ENCODE measurements around the gene SYT12. TPM values are rescaled to one million over a fixed set of nuclear protein-coding genes. Genes with fewer than 3 reads are reported as not detected.

SYT12 gene
- total and polyA plus RNA-seq, 2 of the 13 experiments (the other 11 are each of a cell fraction or from before 2014, with no cell fraction given) = 0.01 to 0.02 TPM

DNA sequence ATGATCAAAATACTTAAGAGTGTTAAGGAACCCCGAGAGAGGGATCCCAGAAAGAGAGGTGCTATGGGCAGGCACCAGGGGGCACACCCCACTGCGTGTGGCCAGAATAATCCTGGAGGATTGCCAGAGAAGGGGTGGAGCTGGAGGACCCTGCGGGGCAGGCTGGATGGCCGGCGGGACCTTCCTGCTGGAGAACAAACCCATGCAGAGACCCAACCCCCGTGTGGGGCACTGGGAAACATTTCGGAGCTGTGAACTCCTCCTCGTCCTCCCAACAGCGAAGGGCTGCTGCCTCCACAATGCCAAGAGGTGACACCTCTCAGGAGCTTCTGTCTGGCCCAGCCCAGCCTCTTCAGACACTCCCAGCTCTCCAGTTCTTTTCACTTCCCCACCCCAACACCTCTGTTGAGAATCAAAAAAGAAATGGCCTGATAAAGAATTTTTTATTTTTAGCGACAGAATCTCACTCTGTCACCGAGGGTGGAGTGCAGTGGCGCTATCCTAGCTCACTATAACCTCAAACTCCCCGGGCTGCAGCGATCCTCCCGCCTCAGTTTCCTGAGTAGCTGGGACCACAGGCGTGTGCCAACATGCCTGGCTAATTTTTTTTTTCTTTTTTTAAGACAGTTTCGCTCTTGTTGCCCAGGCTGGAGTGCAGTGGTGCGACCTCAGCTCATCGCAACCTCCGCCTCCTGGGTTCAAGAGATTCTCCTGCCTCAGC is 59.3 kb downstream of the SYT12 start:
- BruUV-seq (replicated peaks) = no TSS peak
- no peak for DNase-seq (ENCODE audit: low spot score)
- ChIA-PET CTCF (ENCODE audit: low intra/inter-chr PET ratio, low total read pairs) (interaction anchor here (1.3 to 2.3 kb wide), 2 partner anchors 86 to 235 kb away, joined by 8 to 17 read pairs; no protein-coding TSS in a partner anchor), POLR2A (interaction anchor here (1.0 to 1.4 kb wide), 2 partner anchors 158 to 235 kb away, joined by 4 to 6 read pairs; no protein-coding TSS in a partner anchor)
- Histone ChIP-seq H3K36me3 (replicated peaks in 1 of 2; ENCODE audit: control insufficient read depth in 1 of 2, insufficient read depth in 2 of 2, low read length in 2 of 2) (no peaks in the 10 kb centered on the region), H3K27ac (ENCODE audit: extremely low read length, insufficient read depth, low read length) (no peak overlapping the region), H3K9ac (ENCODE audit: insufficient read depth, low read depth, low read length) (peak overlapping the region; percentile 13; the same call in 1 of the 2 replicates), H3K9me3 (ENCODE audit: low read length) (no peaks in the 10 kb centered on the region), H3K4me3 (replicated peaks in 1 of 3; ENCODE audit: insufficient read depth in 1 of 3, low read depth in 2 of 3, low read length in 3 of 3) (peak overlapping the region in 2 of 3 experiments; percentile 36 to 55; a peak in 5 of 6 replicates), H3K27me3 (ENCODE audit: control insufficient read depth in 1 of 2, insufficient read depth in 2 of 2, low read length in 2 of 2) (peaks cover 1 to 15% of the 10 kb centered on the region in 2 experiments; a peak in 4 of 5 replicates), H3K4me1 (ENCODE audit: insufficient read depth, low read length) (peaks cover 31% of the 10 kb centered on the region), H4K20me1 (ENCODE audit: insufficient read depth, low read length) (no peaks in the 10 kb centered on the region), H2AFZ (ENCODE audit: low read length) (peak overlapping the region; percentile 32), H3K79me2 (ENCODE audit: insufficient read depth, low read length) (no peaks in the 10 kb centered on the region), H3K4me2 (ENCODE audit: low read depth, low read length) (peak overlapping the region; percentile 91)
- intact Hi-C loops (cut with micrococcal nuclease; ENCODE audit: unreplicated experiment) (loop anchor here (5.0 kb wide), 2 partner anchors 35 to 235 kb away; partner anchors contain the start of gene KDM2A), in situ Hi-C loops (cut with HindIII; ENCODE audit: extremely low pct_ligation_motif_present, low pct_unique_long_range_greater_than_20kb) (loop anchor here (5.0 to 10.0 kb wide), 2 partner anchors 93 to 235 kb away; no protein-coding TSS in a partner anchor)
- ATAC-seq = peak; percentile 21
- WGBS (ENCODE audit: low lambda C conversion rate) = 63% methylated on average over 15 of the region's 20 CpGs
- no peak for FAIRE-seq
- TF ChIP-seq DR1 (CRISPR knock-in tag; IDR thresholded peaks at IDR 0.05) = no peak
- TF ChIP-seq, protein P1, sequence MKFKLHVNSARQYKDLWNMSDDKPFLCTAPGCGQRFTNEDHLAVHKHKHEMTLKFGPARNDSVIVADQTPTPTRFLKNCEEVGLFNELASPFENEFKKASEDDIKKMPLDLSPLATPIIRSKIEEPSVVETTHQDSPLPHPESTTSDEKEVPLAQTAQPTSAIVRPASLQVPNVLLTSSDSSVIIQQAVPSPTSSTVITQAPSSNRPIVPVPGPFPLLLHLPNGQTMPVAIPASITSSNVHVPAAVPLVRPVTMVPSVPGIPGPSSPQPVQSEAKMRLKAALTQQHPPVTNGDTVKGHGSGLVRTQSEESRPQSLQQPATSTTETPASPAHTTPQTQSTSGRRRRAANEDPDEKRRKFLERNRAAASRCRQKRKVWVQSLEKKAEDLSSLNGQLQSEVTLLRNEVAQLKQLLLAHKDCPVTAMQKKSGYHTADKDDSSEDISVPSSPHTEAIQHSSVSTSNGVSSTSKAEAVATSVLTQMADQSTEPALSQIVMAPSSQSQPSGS (CRISPR knock-in tag; IDR thresholded peaks at IDR 0.05) = no peak
- TF ChIP-seq ZNF547 (CRISPR knock-in tag; IDR thresholded peaks at IDR 0.05) = 0 out of 2 replicates have a peak, but pooled peaks have one; percentile 41
- no peak for TF ChIP-seq XBP1 (CRISPR knock-in tag; IDR thresholded peaks at IDR 0.05)
- TF ChIP-seq, protein P2, sequence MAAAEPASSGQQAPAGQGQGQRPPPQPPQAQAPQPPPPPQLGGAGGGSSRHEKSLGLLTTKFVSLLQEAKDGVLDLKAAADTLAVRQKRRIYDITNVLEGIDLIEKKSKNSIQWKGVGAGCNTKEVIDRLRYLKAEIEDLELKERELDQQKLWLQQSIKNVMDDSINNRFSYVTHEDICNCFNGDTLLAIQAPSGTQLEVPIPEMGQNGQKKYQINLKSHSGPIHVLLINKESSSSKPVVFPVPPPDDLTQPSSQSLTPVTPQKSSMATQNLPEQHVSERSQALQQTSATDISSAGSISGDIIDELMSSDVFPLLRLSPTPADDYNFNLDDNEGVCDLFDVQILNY (CRISPR knock-in tag; conservative IDR thresholded peaks at IDR 0.05) = no peak
- TF ChIP-seq ZNF737 (CRISPR knock-in tag; IDR thresholded peaks at IDR 0.05; ENCODE audit: borderline replicate concordance) = no peak
- TF ChIP-seq, protein P3, sequence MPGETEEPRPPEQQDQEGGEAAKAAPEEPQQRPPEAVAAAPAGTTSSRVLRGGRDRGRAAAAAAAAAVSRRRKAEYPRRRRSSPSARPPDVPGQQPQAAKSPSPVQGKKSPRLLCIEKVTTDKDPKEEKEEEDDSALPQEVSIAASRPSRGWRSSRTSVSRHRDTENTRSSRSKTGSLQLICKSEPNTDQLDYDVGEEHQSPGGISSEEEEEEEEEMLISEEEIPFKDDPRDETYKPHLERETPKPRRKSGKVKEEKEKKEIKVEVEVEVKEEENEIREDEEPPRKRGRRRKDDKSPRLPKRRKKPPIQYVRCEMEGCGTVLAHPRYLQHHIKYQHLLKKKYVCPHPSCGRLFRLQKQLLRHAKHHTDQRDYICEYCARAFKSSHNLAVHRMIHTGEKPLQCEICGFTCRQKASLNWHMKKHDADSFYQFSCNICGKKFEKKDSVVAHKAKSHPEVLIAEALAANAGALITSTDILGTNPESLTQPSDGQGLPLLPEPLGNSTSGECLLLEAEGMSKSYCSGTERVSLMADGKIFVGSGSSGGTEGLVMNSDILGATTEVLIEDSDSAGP (CRISPR knock-in tag; IDR thresholded peaks at IDR 0.05; ENCODE audit: borderline replicate concordance) = peak; percentile 35; the same call in 1 of the 2 replicates
- TF ChIP-seq, protein P4, sequence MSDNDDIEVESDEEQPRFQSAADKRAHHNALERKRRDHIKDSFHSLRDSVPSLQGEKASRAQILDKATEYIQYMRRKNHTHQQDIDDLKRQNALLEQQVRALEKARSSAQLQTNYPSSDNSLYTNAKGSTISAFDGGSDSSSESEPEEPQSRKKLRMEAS (IDR thresholded peaks at IDR 0.05) = peak; percentile 3; the same call in 1 of the 2 replicates
- TF ChIP-seq FOXJ3 (CRISPR knock-in tag; IDR thresholded peaks at IDR 0.05; ENCODE audit: borderline replicate concordance) = no peak
- TF ChIP-seq STAG1 (CRISPR knock-in tag; IDR thresholded peaks at IDR 0.05) = peak; percentile 38

All from HepG2 (cell line).